ENCODE measurements around the gene TRIM7. TPM values are rescaled to one million over a fixed set of nuclear protein-coding genes. Genes with fewer than 3 reads are reported as not detected.
"Not testable (repeated sequence)": the region's sequence is repeated elsewhere in the genome, so short reads cannot be mapped to it uniquely, and the experiment has no call there.

Gene TRIM7
- total RNA-seq, 3 donors from 2014 or later (not counting 1 experiment from before 2014, with no cell fraction given): 0.73 to 1.2 TPM; not detected in 1

DNA sequence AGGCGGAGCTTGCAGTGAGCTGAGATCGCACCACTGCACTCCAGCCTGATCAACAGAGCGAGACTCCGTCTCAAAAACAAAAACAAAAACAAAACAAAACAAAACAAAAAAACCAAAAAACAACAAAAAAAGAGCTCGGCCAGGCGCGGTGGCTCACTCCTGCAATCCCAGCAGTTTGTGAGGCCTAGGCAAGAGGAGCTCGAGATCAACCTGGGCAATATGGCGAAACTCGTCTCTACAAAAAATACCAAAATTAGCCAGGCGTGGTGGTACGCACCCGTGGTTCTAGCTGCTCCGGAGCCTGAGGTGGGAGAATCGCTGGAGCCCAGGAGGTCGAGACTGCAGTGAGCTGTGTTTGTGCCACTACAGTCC, 20.2 kb downstream of the TRIM7 start:
- Mint-ChIP-seq H3K4me3 (peak overlapping the region; percentile 97), H3K4me1 (peaks cover 44 to 56% of the 10 kb centered on the region in 2 donors), H3K27ac (peak overlapping the region; percentile 84 to 91), H3K27me3 (ENCODE audit: low read depth in 2 of 2) (peaks cover 6% of the 10 kb centered on the region in 2 donors), H3K9me3 (no peaks in the 10 kb centered on the region), H3K36me3 (peaks cover 10% of the 10 kb centered on the region)
- H3K9me3 ChIP-seq (ENCODE audit: control insufficient read depth, insufficient read depth, low read length): no peaks in the 10 kb centered on the region
- intact Hi-C loops (cut with micrococcal nuclease): loop anchor here (5.0 to 10.0 kb wide), 2 partner anchors 83 to 380 kb away; partner anchors contain the start of gene MGAT1
- H3K4me1 ChIP-seq (ENCODE audit: control insufficient read depth, insufficient read depth, low read length): peaks cover 51% of the 10 kb centered on the region
- TF ChIP-seq, protein P1, sequence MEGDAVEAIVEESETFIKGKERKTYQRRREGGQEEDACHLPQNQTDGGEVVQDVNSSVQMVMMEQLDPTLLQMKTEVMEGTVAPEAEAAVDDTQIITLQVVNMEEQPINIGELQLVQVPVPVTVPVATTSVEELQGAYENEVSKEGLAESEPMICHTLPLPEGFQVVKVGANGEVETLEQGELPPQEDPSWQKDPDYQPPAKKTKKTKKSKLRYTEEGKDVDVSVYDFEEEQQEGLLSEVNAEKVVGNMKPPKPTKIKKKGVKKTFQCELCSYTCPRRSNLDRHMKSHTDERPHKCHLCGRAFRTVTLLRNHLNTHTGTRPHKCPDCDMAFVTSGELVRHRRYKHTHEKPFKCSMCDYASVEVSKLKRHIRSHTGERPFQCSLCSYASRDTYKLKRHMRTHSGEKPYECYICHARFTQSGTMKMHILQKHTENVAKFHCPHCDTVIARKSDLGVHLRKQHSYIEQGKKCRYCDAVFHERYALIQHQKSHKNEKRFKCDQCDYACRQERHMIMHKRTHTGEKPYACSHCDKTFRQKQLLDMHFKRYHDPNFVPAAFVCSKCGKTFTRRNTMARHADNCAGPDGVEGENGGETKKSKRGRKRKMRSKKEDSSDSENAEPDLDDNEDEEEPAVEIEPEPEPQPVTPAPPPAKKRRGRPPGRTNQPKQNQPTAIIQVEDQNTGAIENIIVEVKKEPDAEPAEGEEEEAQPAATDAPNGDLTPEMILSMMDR (IDR thresholded peaks at IDR 0.05): no peak
- no peaks in the 10 kb centered on the region for H3K36me3 ChIP-seq (ENCODE audit: control insufficient read depth, insufficient read depth, low read length)
- 85% methylated on average over 16 of the region's 16 CpGs for WGBS (ENCODE audit: insufficient coverage)
- ATAC-seq (no peak), DNase-seq (no peak)
- no peaks in the 10 kb centered on the region for H3K27me3 ChIP-seq (ENCODE audit: control insufficient read depth, insufficient read depth, low read length)
- H3K4me3 ChIP-seq (ENCODE audit: low read length): no peak overlapping the region
- H3K27ac ChIP-seq (ENCODE audit: low read length): no peak overlapping the region

DNA sequence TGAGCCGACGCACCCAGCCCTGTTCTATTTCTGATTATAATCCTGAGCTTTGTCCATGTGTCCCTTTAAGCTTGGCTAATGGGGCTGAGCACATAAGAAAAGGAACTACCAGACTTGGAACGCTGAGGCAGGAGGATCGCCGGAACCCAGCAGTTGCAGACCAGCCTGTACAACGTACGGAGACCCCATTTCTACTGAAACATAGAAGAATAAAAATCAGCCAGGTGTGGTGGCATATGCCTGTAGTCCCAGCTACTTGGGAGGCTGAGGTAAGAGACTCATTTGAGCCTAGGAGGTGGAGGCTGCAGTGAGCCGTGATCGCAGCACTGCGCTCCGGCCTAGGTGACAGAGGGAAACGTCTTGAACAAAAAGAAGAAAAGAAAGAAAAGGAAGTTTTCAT, 22.3 kb downstream of the TRIM7 start:
- Mint-ChIP-seq H3K27me3 (ENCODE audit: low read depth in 2 of 2) (peaks cover 0 to 3% of the 10 kb centered on the region in 2 donors), H3K4me3 (peak overlapping the region; percentile 83), H3K9me3 (no peaks in the 10 kb centered on the region), H3K4me1 (peaks cover 24 to 34% of the 10 kb centered on the region in 2 donors), H3K36me3 (no peaks in the 10 kb centered on the region), H3K27ac (peak overlapping the region; percentile 79 to 87)
- Histone ChIP-seq H3K36me3 (ENCODE audit: control insufficient read depth, insufficient read depth, low read length) (no peaks in the 10 kb centered on the region), H3K9me3 (ENCODE audit: control insufficient read depth, insufficient read depth, low read length) (no peaks in the 10 kb centered on the region), H3K27me3 (ENCODE audit: control insufficient read depth, insufficient read depth, low read length) (no peaks in the 10 kb centered on the region), H3K27ac (ENCODE audit: low read length) (no peak overlapping the region), H3K4me1 (ENCODE audit: control insufficient read depth, insufficient read depth, low read length) (peaks cover 40% of the 10 kb centered on the region), H3K4me3 (ENCODE audit: low read length) (no peak overlapping the region)
- ATAC-seq: no peak
- 84% methylated on average over 12 of the region's 12 CpGs for WGBS (ENCODE audit: insufficient coverage)
- intact Hi-C loops (cut with micrococcal nuclease): loop anchor here (5.0 to 10.0 kb wide), 2 partner anchors 80 to 378 kb away; partner anchors contain the start of gene MGAT1
- peak in 1 of 2 donors; percentile 45 for DNase-seq
- TF ChIP-seq, protein P1 (IDR thresholded peaks at IDR 0.05): no peak

DNA sequence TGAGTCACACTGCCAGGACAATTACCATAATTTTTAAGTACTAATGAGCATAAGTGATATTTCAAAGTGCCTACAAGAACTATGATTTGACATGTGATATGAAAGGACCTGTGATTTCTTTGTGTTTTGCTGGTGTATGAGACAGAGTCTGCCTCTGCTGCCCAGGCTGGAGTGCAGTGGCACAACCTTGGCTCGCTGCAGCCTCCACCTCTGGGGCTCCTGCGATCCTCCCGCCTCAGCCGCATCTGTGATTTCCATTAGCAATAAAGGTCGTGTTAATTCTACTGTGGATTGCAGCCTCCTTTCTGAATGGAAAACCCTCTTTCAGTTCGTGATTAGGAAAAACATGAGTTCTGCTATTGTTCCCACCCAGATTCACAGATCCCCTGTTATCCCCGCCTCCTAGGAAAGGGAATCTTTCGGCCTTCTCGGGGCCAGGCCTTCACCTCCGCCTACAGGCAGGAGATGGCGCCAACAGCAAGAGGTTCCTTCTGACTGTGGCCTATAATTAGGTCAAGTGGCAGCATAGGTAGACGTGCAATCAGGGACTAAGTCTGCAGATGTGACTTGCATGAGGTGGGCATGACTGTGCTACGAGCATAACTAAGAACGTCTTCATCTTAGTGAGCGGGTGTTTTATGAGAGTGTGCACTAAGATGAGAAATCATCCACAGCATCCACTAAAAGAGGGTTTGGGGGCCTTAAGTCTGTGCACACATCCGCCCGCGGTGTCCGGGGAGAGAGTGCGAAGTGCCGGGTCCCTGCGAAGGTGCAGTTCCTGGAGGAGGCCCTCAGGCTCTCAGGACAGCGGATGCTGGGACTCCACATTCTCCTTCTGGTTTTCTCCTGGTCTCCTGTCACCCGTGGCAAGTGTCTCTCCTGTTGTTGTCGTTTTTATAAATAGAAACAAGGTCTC, 23.1 kb downstream of the TRIM7 start:
- intact Hi-C loops (cut with micrococcal nuclease): loop anchor here (5.0 to 10.0 kb wide), 2 partner anchors 80 to 377 kb away; partner anchors contain the start of gene MGAT1
- H3K9me3 Mint-ChIP-seq: no peaks in the 10 kb centered on the region
- peaks cover 22 to 31% of the 10 kb centered on the region in 2 donors for H3K4me1 Mint-ChIP-seq
- no peaks in the 10 kb centered on the region for H3K36me3 Mint-ChIP-seq
- no peaks in the 10 kb centered on the region for H3K36me3 ChIP-seq (ENCODE audit: control insufficient read depth, insufficient read depth, low read length)
- peak overlapping the region; percentile 83 for H3K4me3 Mint-ChIP-seq
- H3K27ac Mint-ChIP-seq: peak overlapping the region; percentile 79 to 87
- H3K9me3 ChIP-seq (ENCODE audit: control insufficient read depth, insufficient read depth, low read length): no peaks in the 10 kb centered on the region
- ATAC-seq (peak; percentile 73 to 75 (median 74)), DNase-seq (peak; percentile 51 to 87)
- no peak overlapping the region for H3K4me3 ChIP-seq (ENCODE audit: low read length)
- no peak overlapping the region for H3K27ac ChIP-seq (ENCODE audit: low read length)
- H3K27me3 ChIP-seq (ENCODE audit: control insufficient read depth, insufficient read depth, low read length): no peaks in the 10 kb centered on the region
- WGBS (ENCODE audit: insufficient coverage): 52% methylated on average over 25 of the region's 25 CpGs
- H3K27me3 Mint-ChIP-seq (ENCODE audit: low read depth in 2 of 2): peaks cover 0 to 7% of the 10 kb centered on the region in 2 donors
- TF ChIP-seq, protein P1 (IDR thresholded peaks at IDR 0.05): peak; percentile 72
- peaks cover 37% of the 10 kb centered on the region for H3K4me1 ChIP-seq (ENCODE audit: control insufficient read depth, insufficient read depth, low read length)

DNA sequence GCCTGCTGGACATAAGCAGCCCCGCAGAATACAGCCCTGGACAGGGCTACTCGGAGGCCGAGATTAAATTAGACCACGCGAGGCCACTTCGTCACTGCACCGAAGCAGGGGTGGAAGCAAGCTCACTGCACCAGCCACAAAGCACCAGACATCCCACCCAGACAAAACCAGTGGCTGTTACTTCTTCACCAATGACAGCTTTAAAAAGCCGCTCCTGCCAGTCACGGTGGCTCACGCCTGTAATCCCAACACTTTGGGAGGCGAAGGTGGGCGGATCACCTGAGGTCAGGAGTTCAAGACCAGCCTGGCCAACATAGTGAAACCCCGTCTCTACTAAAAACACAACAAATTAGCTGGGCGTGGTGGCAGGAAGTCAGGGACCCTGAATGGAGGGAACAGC, 27.4 kb downstream of the TRIM7 start:
- H3K36me3 ChIP-seq (ENCODE audit: control insufficient read depth, insufficient read depth, low read length); H3K4me3 ChIP-seq (ENCODE audit: low read length); H3K9me3 Mint-ChIP-seq; DNase-seq; H3K4me3 Mint-ChIP-seq; H3K27me3 ChIP-seq (ENCODE audit: control insufficient read depth, insufficient read depth, low read length); H3K9me3 ChIP-seq (ENCODE audit: control insufficient read depth, insufficient read depth, low read length); ATAC-seq; H3K27ac Mint-ChIP-seq; intact Hi-C loops (cut with micrococcal nuclease); H3K36me3 Mint-ChIP-seq; H3K27ac ChIP-seq (ENCODE audit: low read length): not testable (repeated sequence)
- Mint-ChIP-seq H3K4me1 (peaks cover 19 to 21% of the 10 kb centered on the region in 2 donors), H3K27me3 (ENCODE audit: low read depth in 2 of 2) (peaks cover 18 to 28% of the 10 kb centered on the region in 2 donors)
- WGBS (ENCODE audit: insufficient coverage): 78% methylated on average over 13 of the region's 14 CpGs
- H3K4me1 ChIP-seq (ENCODE audit: control insufficient read depth, insufficient read depth, low read length): peaks cover 22% of the 10 kb centered on the region
